Mucosa of stomach (tissue), 1 donor: ENCODE measurements around the gene GALNS.

Experiments
- H3K27me3 ChIP-seq: one replicate; pipeline ENCODE4 v1.7.0; 2013; ENCODE audit warnings: mild to moderate bottlenecking, low read length; ENCODE audit not compliant: control insufficient read depth, insufficient read depth
- H3K36me3 ChIP-seq: one replicate; pipeline ENCODE4 v1.7.0; 2013; ENCODE audit warnings: low read length; ENCODE audit not compliant: control insufficient read depth, insufficient read depth
- H3K4me1 ChIP-seq: one replicate; pipeline ENCODE4 v1.7.0; 2013; ENCODE audit warnings: mild to moderate bottlenecking, low read length; ENCODE audit not compliant: control insufficient read depth, insufficient read depth
- H3K4me3 ChIP-seq: one replicate; pipeline ENCODE4 v1.7.0; 2013; ENCODE audit warnings: low read length
- H3K9ac ChIP-seq: one replicate; pipeline ENCODE4 v1.7.0; 2013; ENCODE audit warnings: mild to moderate bottlenecking, low read length, moderate library complexity
- H3K9me3 ChIP-seq: one replicate; pipeline ENCODE4 v1.7.0; 2013; ENCODE audit warnings: mild to moderate bottlenecking, low read length, moderate library complexity; ENCODE audit not compliant: control insufficient read depth
- donor health status: Pancreatic carcinoma.

The GALNS gene

DNA sequence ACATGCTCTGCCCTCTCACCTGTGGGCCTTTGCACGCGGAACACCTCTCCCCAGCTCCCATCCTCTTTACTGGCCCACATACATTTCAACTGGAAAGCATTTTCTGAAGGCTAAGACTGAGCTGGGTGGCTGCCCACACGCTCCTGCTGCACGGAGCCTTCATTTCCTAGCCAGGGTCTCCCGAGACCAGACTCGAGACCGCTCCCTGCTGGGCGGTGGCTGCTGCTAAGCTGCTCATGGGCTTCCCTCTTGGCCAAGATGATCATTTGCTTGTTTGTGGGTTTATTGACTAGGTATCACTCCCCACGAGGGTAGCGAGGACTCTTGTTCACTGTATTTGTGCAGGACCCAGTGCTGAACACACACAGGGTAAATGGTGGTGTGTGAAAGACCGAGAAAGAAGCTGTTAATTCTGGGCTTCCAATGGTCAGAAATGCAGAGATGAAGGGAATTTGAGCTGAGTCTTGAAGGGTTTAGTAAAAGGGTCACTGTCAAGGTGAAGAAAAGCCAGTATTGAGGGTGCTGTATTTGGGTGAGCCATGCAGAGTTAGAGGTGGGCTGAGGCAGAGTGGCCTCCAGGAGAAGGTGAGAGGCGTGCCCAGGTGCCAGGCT, 1.1 kb upstream of the GALNS start:
- H3K9ac ChIP-seq, result peak overlapping the region; percentile 68
- peak overlapping the region; percentile 53 for H3K4me3 ChIP-seq
- no peaks in the 10 kb centered on the region for H3K36me3 ChIP-seq
- H3K27me3 ChIP-seq, result no peaks in the 10 kb centered on the region
- H3K9me3 ChIP-seq, result no peaks in the 10 kb centered on the region
- peaks cover 18% of the 10 kb centered on the region for H3K4me1 ChIP-seq

- H3K9me3 ChIP-seq, result no peaks in the 10 kb centered on the region
- no peaks in the 10 kb centered on the region for H3K36me3 ChIP-seq
- H3K9ac ChIP-seq, result peak overlapping the region; percentile 53
Observed at GRCh38 chr16:88856122-88856827, 472 bp downstream of the GALNS start.

DNA sequence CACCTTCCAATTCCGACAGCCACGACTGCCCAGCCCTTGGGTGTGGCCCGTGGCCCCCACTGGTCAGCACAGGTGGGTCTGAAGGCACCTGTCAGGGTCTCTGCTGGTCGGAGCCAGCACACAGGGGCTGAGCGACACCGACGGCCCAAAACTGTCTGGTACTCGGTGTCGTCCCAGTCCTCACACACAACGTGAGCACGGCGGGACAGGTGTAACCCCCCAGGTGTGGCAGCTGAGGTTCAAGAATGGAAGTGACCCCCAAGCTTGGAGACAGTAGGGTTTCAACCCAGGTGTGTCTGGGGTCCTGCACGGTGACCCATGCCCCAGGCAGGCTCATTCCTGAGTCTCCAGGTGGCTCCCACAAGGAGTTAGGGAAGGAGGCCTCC, 1.0 kb downstream of the GALNS start:
- Histone ChIP-seq H3K9ac (peak overlapping the region; percentile 53), H3K9me3 (no peaks in the 10 kb centered on the region), H3K4me1 (peaks cover 18% of the 10 kb centered on the region), H3K27me3 (no peaks in the 10 kb centered on the region), H3K4me3 (no peak overlapping the region), H3K36me3 (no peaks in the 10 kb centered on the region)

More at GRCh38 chr16:88856122-88856827, 472 bp downstream of the GALNS start:
- Histone ChIP-seq H3K4me3 (peak overlapping the region; percentile 53), H3K27me3 (no peaks in the 10 kb centered on the region), H3K4me1 (peaks cover 18% of the 10 kb centered on the region)

- H3K36me3 ChIP-seq, result no peaks in the 10 kb centered on the region
- peaks cover 18% of the 10 kb centered on the region for H3K4me1 ChIP-seq
- H3K9me3 ChIP-seq, result no peaks in the 10 kb centered on the region
- no peak overlapping the region for H3K9ac ChIP-seq
- no peaks in the 10 kb centered on the region for H3K27me3 ChIP-seq
- H3K4me3 ChIP-seq, result no peak overlapping the region
Observed at GRCh38 chr16:88855176-88855575, 1.6 kb downstream of the GALNS start.

- Histone ChIP-seq H3K27me3 (no peaks in the 10 kb centered on the region), H3K4me3 (no peak overlapping the region), H3K36me3 (no peaks in the 10 kb centered on the region), H3K4me1 (peaks cover 18% of the 10 kb centered on the region), H3K9ac (no peak overlapping the region), H3K9me3 (no peaks in the 10 kb centered on the region)
Observed at GRCh38 chr16:88854306-88855111, 2.2 kb downstream of the GALNS start.

DNA sequence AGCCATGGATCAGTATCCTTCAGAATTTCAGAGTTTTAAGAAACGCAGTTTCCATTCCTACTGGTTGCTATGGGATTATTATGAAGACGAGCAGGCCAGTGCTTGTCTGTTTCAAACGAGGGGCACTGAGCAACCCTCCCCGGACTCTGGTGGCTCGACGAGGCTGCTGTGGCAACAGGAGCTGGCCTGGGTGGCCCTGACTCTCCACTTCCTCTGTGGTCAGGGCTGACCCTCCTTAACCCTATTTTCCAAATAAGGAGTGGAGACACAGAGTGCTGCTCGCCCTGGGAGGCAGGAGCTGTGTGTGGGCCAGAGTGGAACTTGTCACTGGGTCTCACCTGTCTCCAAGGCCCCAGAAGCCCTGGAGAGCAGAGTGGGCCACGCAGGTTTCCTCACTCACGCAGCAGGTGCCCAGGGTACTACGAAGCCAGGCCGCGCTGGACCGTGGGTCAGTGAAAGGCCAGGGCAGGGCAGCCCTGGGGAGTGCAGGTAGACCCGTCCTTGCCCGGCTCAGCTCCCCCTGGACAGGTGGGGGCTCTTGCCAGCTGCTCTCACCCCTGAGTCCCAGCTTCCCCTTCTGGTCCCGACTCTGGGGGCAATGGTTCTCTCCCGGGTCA, 3.3 kb downstream of the GALNS start:
- H3K9ac ChIP-seq, result no peak overlapping the region
- no peaks in the 10 kb centered on the region for H3K27me3 ChIP-seq
- no peaks in the 10 kb centered on the region for H3K36me3 ChIP-seq
- no peaks in the 10 kb centered on the region for H3K9me3 ChIP-seq
- H3K4me1 ChIP-seq, result peaks cover 18% of the 10 kb centered on the region
- no peak overlapping the region for H3K4me3 ChIP-seq

DNA sequence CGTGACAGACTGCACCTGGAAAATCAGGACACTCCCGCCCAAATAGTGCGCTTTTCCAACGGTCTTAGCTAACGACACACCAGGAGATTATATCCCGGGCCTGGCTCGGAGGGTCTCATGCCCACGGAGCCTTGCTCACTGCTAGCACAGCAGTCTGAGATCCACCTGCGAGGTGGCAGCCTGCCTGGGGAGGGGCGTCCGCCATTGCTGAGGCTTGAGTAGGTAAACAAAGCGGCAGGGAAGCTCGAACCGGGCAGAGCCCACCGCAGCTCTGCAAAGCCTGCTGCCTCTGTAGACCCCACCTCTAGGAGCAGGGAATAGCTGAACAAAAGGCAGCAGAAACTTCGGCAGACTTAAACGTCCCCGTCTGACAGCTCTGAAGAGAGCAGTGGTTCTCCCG, 5.1 kb downstream of the GALNS start:
- Histone ChIP-seq H3K9me3 (no peaks in the 10 kb centered on the region), H3K4me1 (peaks cover 11% of the 10 kb centered on the region), H3K9ac (no peak overlapping the region), H3K4me3 (no peak overlapping the region), H3K36me3 (no peaks in the 10 kb centered on the region), H3K27me3 (no peaks in the 10 kb centered on the region)

- Histone ChIP-seq H3K36me3 (no peaks in the 10 kb centered on the region), H3K9ac (no peak overlapping the region), H3K9me3 (no peaks in the 10 kb centered on the region), H3K4me3 (no peak overlapping the region), H3K27me3 (no peaks in the 10 kb centered on the region), H3K4me1 (peaks cover 6% of the 10 kb centered on the region)
Observed at GRCh38 chr16:88850531-88851199, 6.1 kb downstream of the GALNS start.

GRCh38 chr16:88848557-88848956, 8.2 kb downstream of the GALNS start:
- no peak overlapping the region for H3K9ac ChIP-seq
- H3K36me3 ChIP-seq, result no peaks in the 10 kb centered on the region
- no peak overlapping the region for H3K4me3 ChIP-seq
- H3K9me3 ChIP-seq, result no peaks in the 10 kb centered on the region
- H3K27me3 ChIP-seq, result no peaks in the 10 kb centered on the region
- no peaks in the 10 kb centered on the region for H3K4me1 ChIP-seq

- no peaks in the 10 kb centered on the region for H3K27me3 ChIP-seq
- no peak overlapping the region for H3K4me3 ChIP-seq
- no peaks in the 10 kb centered on the region for H3K36me3 ChIP-seq
- no peak overlapping the region for H3K9ac ChIP-seq
- H3K9me3 ChIP-seq, result no peaks in the 10 kb centered on the region
- no peaks in the 10 kb centered on the region for H3K4me1 ChIP-seq
Observed at GRCh38 chr16:88847654-88848053, 9.1 kb downstream of the GALNS start.

- no peak overlapping the region for H3K4me3 ChIP-seq
- H3K9ac ChIP-seq, result no peak overlapping the region
- H3K36me3 ChIP-seq, result no peaks in the 10 kb centered on the region
- no peaks in the 10 kb centered on the region for H3K9me3 ChIP-seq
- H3K4me1 ChIP-seq, result no peaks in the 10 kb centered on the region
- no peaks in the 10 kb centered on the region for H3K27me3 ChIP-seq
Observed at GRCh38 chr16:88846088-88846487, 10.7 kb downstream of the GALNS start.
